Thyroid gland (tissue), 4 donors: ENCODE results near the gene EP400. TPM values are rescaled to one million over a fixed set of nuclear protein-coding genes. Genes with fewer than 3 reads are reported as not detected.

ENCODE experiments used
- DNase-seq, 2 donors: peaks; one replicate each; pipeline ENCODE4 v3.0.0-alpha.2; 2019
- H3K27ac ChIP-seq, 3 donors: fragments of 200-600 bp; sonication (generic); 1 replicate in 2 of 3; 2 replicates in 1 of 3; pipeline ENCODE4 v1.5.1; 2016 to 2019; ENCODE audit warnings: mild to moderate bottlenecking in 1 of 3, moderate library complexity in 1 of 3
- H3K27me3 ChIP-seq: fragments of 200-600 bp; sonication (generic); one replicate; pipeline ENCODE4 v1.5.1; 2019
- H3K36me3 ChIP-seq, 2 donors: fragments of 200-600 bp; sonication (generic); one replicate each; pipeline ENCODE4 v1.5.1; 2016 to 2019
- H3K4me1 ChIP-seq, 2 donors: fragments of 200-600 bp; sonication (generic); one replicate each; pipeline ENCODE4 v1.5.1; 2017 to 2019
- H3K4me3 ChIP-seq, 3 donors: fragments of 200-600 bp; sonication (generic); replicated peaks in 1 of 3; 1 replicate in 2 of 3; 2 replicates in 1 of 3; pipeline ENCODE4 v1.5.1; 2016; ENCODE audit warnings: mild to moderate bottlenecking in 1 of 3
- H3K9me3 ChIP-seq: fragments of 200-600 bp; sonication (generic); one replicate; pipeline ENCODE4 v1.5.1; 2017
- POLR2A ChIP-seq, 2 donors: fragments of 450-650 bp; IDR thresholded peaks; one replicate each; pipeline ENCODE4 v1.6.1; 2017; ENCODE audit warnings: antibody characterized with exemption in 2 of 2, mild to moderate bottlenecking in 2 of 2, moderate library complexity in 1 of 2
- WGBS, 2 donors: methylation state at CpG; one replicate each; pipeline ENCODE4 v1.1.5; 2017; 5-methylcytosine and 5-hydroxymethylcytosine counted together
- intact Hi-C: fragments of 100-400 bp; cut with DNase I; formaldehyde crosslinking; loops from one replicate; pipeline ENCODE4 v1.15.1; 2023
- total RNA-seq, 4 donors: library from RNA; depleted of rRNA; stranded (reverse); fragments of >200 nt; gene quantifications; one replicate each; pipeline ENCODE4 v1.2.3, GENCODE V29; 2016
- TF ChIP-seq, protein P1 (sequence below), 6 experiments: fragments of 200-600 bp in 3 of 6; fragments of 450-650 bp in 3 of 6; sonication (generic) in 3 of 6; IDR thresholded peaks; one replicate each; pipeline ENCODE4 v1.5.1; 2016 to 2019; ENCODE audit warnings: antibody characterized with exemption in 6 of 6, mild to moderate bottlenecking in 2 of 6, inconsistent platforms in 1 of 6, moderate library complexity in 1 of 6

EP400 gene
- total RNA-seq, 4 donors from 2014 or later, result 22.1 to 51.8 (median 25.4) TPM

DNA sequence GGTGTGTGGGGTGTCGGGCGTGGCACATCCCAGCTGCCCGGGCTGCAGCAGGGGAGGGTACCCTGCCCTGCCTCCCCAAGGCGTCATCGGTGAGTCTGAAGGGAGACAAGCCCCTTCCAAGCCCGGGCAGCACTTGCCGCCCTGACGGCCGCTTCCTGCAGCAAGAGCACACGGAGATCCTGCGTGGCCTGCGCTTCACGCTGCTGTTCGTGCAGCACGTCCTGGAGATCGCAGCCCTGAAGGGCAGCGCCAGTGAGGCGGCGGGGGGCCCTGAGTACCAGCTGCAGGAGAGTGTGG, 30.7 kb upstream of the EP400 start:
- Histone ChIP-seq H3K27ac (no peak overlapping the region), H3K4me3 (no peak overlapping the region), H3K4me1 (no peaks in the 10 kb centered on the region), H3K9me3 (no peaks in the 10 kb centered on the region), H3K36me3 (peaks cover 58 to 67% of the 10 kb centered on the region in 2 donors), H3K27me3 (no peaks in the 10 kb centered on the region)
- WGBS, 2 donors, result 85 to 93% methylated on average over 11 to 16 of the region's 19 CpGs
- TF ChIP-seq POLR2A (IDR thresholded peaks at IDR 0.05), result no peak
- TF ChIP-seq, protein P1, sequence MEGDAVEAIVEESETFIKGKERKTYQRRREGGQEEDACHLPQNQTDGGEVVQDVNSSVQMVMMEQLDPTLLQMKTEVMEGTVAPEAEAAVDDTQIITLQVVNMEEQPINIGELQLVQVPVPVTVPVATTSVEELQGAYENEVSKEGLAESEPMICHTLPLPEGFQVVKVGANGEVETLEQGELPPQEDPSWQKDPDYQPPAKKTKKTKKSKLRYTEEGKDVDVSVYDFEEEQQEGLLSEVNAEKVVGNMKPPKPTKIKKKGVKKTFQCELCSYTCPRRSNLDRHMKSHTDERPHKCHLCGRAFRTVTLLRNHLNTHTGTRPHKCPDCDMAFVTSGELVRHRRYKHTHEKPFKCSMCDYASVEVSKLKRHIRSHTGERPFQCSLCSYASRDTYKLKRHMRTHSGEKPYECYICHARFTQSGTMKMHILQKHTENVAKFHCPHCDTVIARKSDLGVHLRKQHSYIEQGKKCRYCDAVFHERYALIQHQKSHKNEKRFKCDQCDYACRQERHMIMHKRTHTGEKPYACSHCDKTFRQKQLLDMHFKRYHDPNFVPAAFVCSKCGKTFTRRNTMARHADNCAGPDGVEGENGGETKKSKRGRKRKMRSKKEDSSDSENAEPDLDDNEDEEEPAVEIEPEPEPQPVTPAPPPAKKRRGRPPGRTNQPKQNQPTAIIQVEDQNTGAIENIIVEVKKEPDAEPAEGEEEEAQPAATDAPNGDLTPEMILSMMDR (IDR thresholded peaks at IDR 0.05), result no peak
- intact Hi-C loops, result no loop called here
- DNase-seq, result no peak

DNA sequence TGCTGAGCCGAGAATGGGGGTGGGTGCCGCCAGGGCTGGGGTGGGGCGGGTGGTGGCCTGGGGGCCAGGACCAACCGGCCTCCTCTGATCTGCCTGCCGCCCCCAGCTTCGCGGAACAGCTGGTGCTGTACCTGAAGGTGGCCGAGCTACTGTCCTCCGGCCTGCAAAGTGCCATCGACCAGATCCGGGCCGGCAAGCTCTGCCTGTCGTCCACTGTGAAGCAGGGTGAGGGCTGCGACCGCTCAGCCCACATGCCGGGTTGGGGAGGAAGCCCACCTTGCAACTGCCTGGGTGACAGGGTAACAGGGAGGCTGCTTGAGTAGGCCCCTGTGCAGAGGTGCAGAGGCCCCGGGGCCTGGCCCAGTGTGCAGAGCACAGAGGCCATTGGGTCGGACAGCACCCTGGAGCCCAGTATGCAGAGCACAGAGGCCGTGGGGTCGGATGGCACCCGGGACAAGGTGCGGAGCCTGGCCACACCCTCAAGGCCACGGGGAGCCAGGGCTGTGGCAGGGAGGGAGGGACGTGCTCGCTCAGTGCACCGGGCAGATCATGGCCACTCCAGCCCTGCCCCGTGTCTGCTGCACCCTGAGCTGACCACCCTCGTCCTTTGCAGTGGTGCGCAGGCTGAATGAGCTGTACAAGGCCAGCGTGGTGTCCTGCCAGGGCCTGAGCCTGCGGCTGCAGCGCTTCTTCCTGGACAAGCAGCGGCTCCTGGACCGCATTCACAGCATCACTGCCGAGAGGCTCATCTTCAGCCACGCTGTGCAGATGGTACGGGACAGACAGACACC, 30.2 kb upstream of the EP400 start:
- no peak overlapping the region for H3K27ac ChIP-seq
- no peaks in the 10 kb centered on the region for H3K9me3 ChIP-seq
- no peak for DNase-seq
- peaks cover 55 to 61% of the 10 kb centered on the region in 2 donors for H3K36me3 ChIP-seq
- intact Hi-C loops, result no loop called here
- TF ChIP-seq, protein P1 (IDR thresholded peaks at IDR 0.05), result no peak
- TF ChIP-seq POLR2A (IDR thresholded peaks at IDR 0.05), result no peak
- WGBS, 2 donors, result 88 to 96% methylated on average over 10 to 11 of the region's 37 CpGs
- no peak overlapping the region for H3K4me3 ChIP-seq
- no peaks in the 10 kb centered on the region for H3K4me1 ChIP-seq
- no peaks in the 10 kb centered on the region for H3K27me3 ChIP-seq

DNA sequence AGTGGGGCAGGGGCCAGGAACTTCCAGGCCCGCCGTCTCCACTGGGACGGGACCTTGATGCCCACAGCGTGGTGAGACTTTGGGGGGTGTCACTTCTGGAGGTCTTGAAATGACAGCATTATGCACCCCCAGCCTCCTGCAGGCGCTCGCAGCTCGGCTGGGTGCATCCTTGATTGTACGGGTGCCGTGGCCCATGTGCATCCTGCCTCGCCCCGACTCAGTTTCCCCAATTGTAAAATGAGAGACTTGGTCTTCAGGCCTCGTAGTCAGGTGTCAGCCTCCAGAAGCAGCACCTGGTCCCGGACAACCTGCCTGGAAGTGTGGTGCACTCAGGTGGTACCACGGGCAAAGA, 29.6 kb upstream of the EP400 start:
- peaks cover 55 to 56% of the 10 kb centered on the region in 2 donors for H3K36me3 ChIP-seq
- no peak overlapping the region for H3K4me3 ChIP-seq
- intact Hi-C loops, result no loop called here
- DNase-seq, result no peak
- H3K9me3 ChIP-seq, result no peaks in the 10 kb centered on the region
- no peaks in the 10 kb centered on the region for H3K27me3 ChIP-seq
- no peak overlapping the region for H3K27ac ChIP-seq
- TF ChIP-seq, protein P1 (IDR thresholded peaks at IDR 0.05), result no peak
- TF ChIP-seq POLR2A (IDR thresholded peaks at IDR 0.05), result no peak
- 94 to 96% methylated on average over 13 to 14 of the region's 14 CpGs for whole genome bisulfite sequencing, 2 donors
- no peaks in the 10 kb centered on the region for H3K4me1 ChIP-seq

DNA sequence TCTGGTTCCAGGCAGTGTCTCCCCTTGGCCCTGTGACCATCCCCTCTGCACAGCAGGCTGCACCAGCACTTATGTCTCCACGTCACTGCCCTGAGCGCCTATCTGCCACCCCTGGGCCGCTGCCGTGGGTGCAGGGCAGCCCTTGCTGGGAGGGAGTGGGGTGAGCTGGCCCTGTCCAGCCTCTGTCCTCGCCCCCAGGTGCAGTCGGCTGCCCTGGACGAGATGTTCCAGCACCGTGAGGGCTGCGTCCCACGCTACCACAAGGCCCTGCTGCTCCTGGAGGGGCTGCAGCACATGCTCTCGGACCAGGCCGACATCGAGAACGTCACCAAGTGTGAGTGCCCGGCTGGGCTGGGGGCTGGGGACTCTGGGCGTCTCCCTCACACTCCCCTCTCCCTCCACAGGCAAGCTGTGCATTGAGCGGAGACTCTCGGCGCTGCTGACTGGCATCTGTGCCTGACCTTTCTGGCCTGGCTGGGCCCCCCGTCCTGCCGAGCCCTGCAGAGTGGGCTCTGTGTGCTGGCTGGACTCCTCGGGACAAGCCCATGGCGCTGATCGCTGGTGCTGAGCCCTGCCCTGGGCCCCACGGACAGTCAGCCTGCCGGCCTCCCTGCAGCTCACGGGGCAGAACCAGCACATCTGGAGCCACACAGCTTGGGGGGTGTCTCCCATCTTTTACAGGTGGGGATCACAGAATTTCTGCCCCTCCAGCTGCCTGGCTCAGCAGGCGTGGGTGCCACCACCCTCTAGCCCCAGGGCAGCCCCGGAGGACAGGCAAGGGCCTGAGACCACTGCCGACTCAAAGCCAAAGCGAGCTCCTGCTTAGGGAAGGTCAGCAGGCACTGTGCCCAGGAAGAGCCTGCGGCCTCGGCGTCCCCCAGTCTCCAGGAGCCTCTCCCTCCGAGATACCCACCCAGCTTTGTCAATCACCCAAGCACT, 28.6 kb upstream of the EP400 start:
- Histone ChIP-seq H3K4me1 (no peaks in the 10 kb centered on the region), H3K27ac (no peak overlapping the region), H3K36me3 (peaks cover 45% of the 10 kb centered on the region in 2 donors), H3K27me3 (no peaks in the 10 kb centered on the region), H3K9me3 (no peaks in the 10 kb centered on the region), H3K4me3 (no peak overlapping the region)
- intact Hi-C loops, result no loop called here
- 92 to 100% methylated on average over 3 to 12 of the region's 35 CpGs for WGBS, 2 donors
- DNase-seq, result no peak
- TF ChIP-seq, protein P1 (IDR thresholded peaks at IDR 0.05), result no peak
- TF ChIP-seq POLR2A (IDR thresholded peaks at IDR 0.05), result no peak
